ENCODE results near the gene IGF2BP2.
A peak's percentile ranks its signal among the peaks of the same experiment; 100 is the strongest.
"Not testable (repeated sequence)": the region's sequence is repeated elsewhere in the genome, so short reads cannot be mapped to it uniquely, and the experiment has no call there.

IGF2BP2 gene

GRCh38 chr3:185778821-185779220 lies 46.0 kb downstream of the IGF2BP2 start:
- no peak overlapping the region for H3K4me3 ChIP-seq (replicated peaks; ENCODE audit: low read depth, low read length)
- TF ChIP-seq CTCF (IDR thresholded peaks at IDR 0.05; ENCODE audit: low read length, missing control alignments), result no peak
- no peak for DNase-seq (ENCODE audit: low read depth)

- H3K4me3 ChIP-seq (replicated peaks; ENCODE audit: low read depth, low read length), result no peak overlapping the region
- DNase-seq (ENCODE audit: low read depth), result no peak
- no peak for TF ChIP-seq CTCF (IDR thresholded peaks at IDR 0.05; ENCODE audit: low read length, missing control alignments)
Observed at GRCh38 chr3:185778094-185778493, 46.7 kb downstream of the IGF2BP2 start.

- DNase-seq (ENCODE audit: low read depth), result no peak
- no peak overlapping the region for H3K4me3 ChIP-seq (replicated peaks; ENCODE audit: low read depth, low read length)
- no peak for TF ChIP-seq CTCF (IDR thresholded peaks at IDR 0.05; ENCODE audit: low read length, missing control alignments)
Observed at GRCh38 chr3:185770109-185770508, 54.7 kb downstream of the IGF2BP2 start.

- DNase-seq (ENCODE audit: low read depth), result peak; percentile 76
- H3K4me3 ChIP-seq (replicated peaks; ENCODE audit: low read depth, low read length), result not testable (repeated sequence)
- peak; percentile 63 for TF ChIP-seq CTCF (IDR thresholded peaks at IDR 0.05; ENCODE audit: low read length, missing control alignments)
Observed at GRCh38 chr3:185768578-185768982, 56.3 kb downstream of the IGF2BP2 start.

GRCh38 chr3:185767002-185767688 lies 57.7 kb downstream of the IGF2BP2 start:
- TF ChIP-seq CTCF (IDR thresholded peaks at IDR 0.05; ENCODE audit: low read length, missing control alignments), result no peak
- H3K4me3 ChIP-seq (replicated peaks; ENCODE audit: low read depth, low read length), result no peak overlapping the region
- no peak for DNase-seq (ENCODE audit: low read depth)

- no peak for DNase-seq (ENCODE audit: low read depth)
- no peak for TF ChIP-seq CTCF (IDR thresholded peaks at IDR 0.05; ENCODE audit: low read length, missing control alignments)
- no peak overlapping the region for H3K4me3 ChIP-seq (replicated peaks; ENCODE audit: low read depth, low read length)
Observed at GRCh38 chr3:185766329-185767001, 58.4 kb downstream of the IGF2BP2 start.

- DNase-seq (ENCODE audit: low read depth), result no peak
- TF ChIP-seq CTCF (IDR thresholded peaks at IDR 0.05; ENCODE audit: low read length, missing control alignments), result no peak
- no peak overlapping the region for H3K4me3 ChIP-seq (replicated peaks; ENCODE audit: low read depth, low read length)
Observed at GRCh38 chr3:185764980-185765370, 59.9 kb downstream of the IGF2BP2 start.

All from fibroblast of pulmonary artery (primary cell).